Thoracic aorta (tissue), 2 donors: ENCODE data around the gene BLNK. TPM values are rescaled to one million over a fixed set of nuclear protein-coding genes. Genes with fewer than 3 reads are reported as not detected.

Experiments used
- ATAC-seq: fragments of 150-250 bp; one replicate; pipeline ENCODE4 v1.8.0; 2017; ENCODE audit warnings: low read depth; ENCODE audit not compliant: insufficient number of reproducible peaks, low FRiP score
- DNase-seq: peaks from one replicate; pipeline ENCODE4 v3.0.0-alpha.2; 2020; ENCODE audit warnings: low spot score
- H3K27ac ChIP-seq, 2 donors: fragments of 200-600 bp; sonication (generic); 1 replicate in 1 of 2; 2 replicates in 1 of 2; pipeline ENCODE4 v1.5.1; 2016; ENCODE audit warnings: mild to moderate bottlenecking in 2 of 2, moderate library complexity in 2 of 2
- H3K27me3 ChIP-seq: fragments of 200-600 bp; sonication (generic); replicated peaks from 2 replicates; pipeline ENCODE4 v1.6.0; 2016; ENCODE audit warnings: mild to moderate bottlenecking; ENCODE audit not compliant: insufficient read depth
- H3K36me3 ChIP-seq: fragments of 200-600 bp; sonication (generic); one replicate; pipeline ENCODE4 v1.5.1; 2016
- H3K4me1 ChIP-seq, 2 donors: fragments of 200-600 bp; sonication (generic); 1 replicate in 1 of 2; 2 replicates in 1 of 2; pipeline versions ENCODE4 v1.5.1 to v1.6.0; 2016; ENCODE audit warnings: low read depth in 2 of 2, mild to moderate bottlenecking in 1 of 2; ENCODE audit not compliant: control insufficient read depth in 1 of 2
- H3K4me3 ChIP-seq: fragments of 200-600 bp; sonication (generic); 2 replicates; pipeline ENCODE4 v1.5.1; 2016; ENCODE audit warnings: mild to moderate bottlenecking
- H3K9me3 ChIP-seq: fragments of 200-600 bp; sonication (generic); 2 replicates; pipeline ENCODE4 v1.5.1; 2016
- CTCF ChIP-seq: fragments of 200-600 bp; sonication (generic); IDR thresholded peaks from one replicate; pipeline ENCODE4 v1.5.1; 2019; ENCODE audit warnings: antibody characterized with exemption
- total RNA-seq, 2 donors: library from RNA; depleted of rRNA; stranded (reverse); fragments of >200 nt; gene quantifications; one replicate each; pipeline versions ENCODE4 v1.1.0 to v1.2.3, GENCODE V29; 2016

Gene BLNK
- total RNA-seq, 2 donors from 2014 or later, result 1.3 to 6.9 TPM

GRCh38 chr10:96269438-96270300 is 1.7 kb downstream of the BLNK start:
- DNase-seq (no peak), ATAC-seq (no peak)
- peak overlapping the region; percentile 64 for H3K4me3 ChIP-seq
- H3K27me3 ChIP-seq, result no peaks in the 10 kb centered on the region
- no peaks in the 10 kb centered on the region for H3K9me3 ChIP-seq
- no peaks in the 10 kb centered on the region for H3K36me3 ChIP-seq
- peaks cover 6 to 35% of the 10 kb centered on the region in 2 donors for H3K4me1 ChIP-seq
- TF ChIP-seq CTCF, result no peak
- H3K27ac ChIP-seq, result peak overlapping the region; percentile 78

- Histone ChIP-seq H3K9me3 (no peaks in the 10 kb centered on the region), H3K27ac (no peak overlapping the region), H3K27me3 (no peaks in the 10 kb centered on the region), H3K36me3 (no peaks in the 10 kb centered on the region), H3K4me1 (peaks cover 6 to 35% of the 10 kb centered on the region in 2 donors), H3K4me3 (no peak overlapping the region)
- no peak for TF ChIP-seq CTCF
- no peak for ATAC-seq
- no peak for DNase-seq
These were observed 2.9 kb downstream of the BLNK start for GRCh38 chr10:96268341-96268909.

- Histone ChIP-seq H3K27me3 (no peaks in the 10 kb centered on the region), H3K27ac (no peak overlapping the region), H3K36me3 (no peaks in the 10 kb centered on the region), H3K9me3 (no peaks in the 10 kb centered on the region), H3K4me1 (peaks cover 4 to 34% of the 10 kb centered on the region in 2 donors), H3K4me3 (no peak overlapping the region)
- DNase-seq (no peak), ATAC-seq (no peak)
- no peak for TF ChIP-seq CTCF
These were observed 4.1 kb downstream of the BLNK start for GRCh38 chr10:96267234-96267705.

GRCh38 chr10:96266118-96266770 is 5.1 kb downstream of the BLNK start:
- no peaks in the 10 kb centered on the region for H3K36me3 ChIP-seq
- H3K27ac ChIP-seq, result no peak overlapping the region
- no peaks in the 10 kb centered on the region for H3K27me3 ChIP-seq
- H3K4me1 ChIP-seq, result peaks cover 0 to 25% of the 10 kb centered on the region in 2 donors
- no peak overlapping the region for H3K4me3 ChIP-seq
- no peaks in the 10 kb centered on the region for H3K9me3 ChIP-seq
- DNase-seq (no peak), ATAC-seq (no peak)
- TF ChIP-seq CTCF, result no peak

GRCh38 chr10:96264938-96265337 is 6.4 kb downstream of the BLNK start:
- no peak for TF ChIP-seq CTCF
- DNase-seq, result no peak
- H3K27me3 ChIP-seq, result no peaks in the 10 kb centered on the region
- ATAC-seq, result no peak
- no peak overlapping the region for H3K27ac ChIP-seq
- H3K9me3 ChIP-seq, result no peaks in the 10 kb centered on the region
- H3K4me1 ChIP-seq, result peaks cover 0 to 15% of the 10 kb centered on the region in 2 donors
- no peak overlapping the region for H3K4me3 ChIP-seq
- H3K36me3 ChIP-seq, result no peaks in the 10 kb centered on the region
